ENCODE results near the gene DPPA2. TPM values are rescaled to one million over a fixed set of nuclear protein-coding genes. Genes with fewer than 3 reads are reported as not detected.

Gene DPPA2
- total RNA-seq, 4 donors from 2014 or later = not detected

DNA sequence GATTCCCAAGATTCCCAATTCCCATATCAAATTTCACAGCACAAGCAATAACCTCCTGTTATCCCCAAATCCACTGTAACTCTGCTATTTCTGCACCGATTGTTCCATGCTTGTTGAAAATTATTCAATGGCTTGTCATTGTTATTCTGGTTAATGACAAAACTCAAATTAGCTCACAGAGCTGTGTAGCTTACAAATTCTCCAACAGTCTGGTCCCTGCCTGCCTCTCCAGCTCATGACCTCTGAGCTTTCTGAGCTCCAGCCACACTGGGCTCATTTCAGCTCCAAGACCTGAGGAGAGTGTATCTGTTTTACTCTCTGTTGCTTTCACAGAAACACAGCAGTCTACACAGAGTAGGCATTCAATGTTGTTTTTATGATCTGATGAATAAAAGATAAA, 3.3 kb downstream of the DPPA2 start:
- intact Hi-C loops (cut with DNase I; ENCODE audit: low total_unique reads) = no loop called here
- no peak for TF ChIP-seq POLR2A (IDR thresholded peaks at IDR 0.05)
- TF ChIP-seq, protein P1, sequence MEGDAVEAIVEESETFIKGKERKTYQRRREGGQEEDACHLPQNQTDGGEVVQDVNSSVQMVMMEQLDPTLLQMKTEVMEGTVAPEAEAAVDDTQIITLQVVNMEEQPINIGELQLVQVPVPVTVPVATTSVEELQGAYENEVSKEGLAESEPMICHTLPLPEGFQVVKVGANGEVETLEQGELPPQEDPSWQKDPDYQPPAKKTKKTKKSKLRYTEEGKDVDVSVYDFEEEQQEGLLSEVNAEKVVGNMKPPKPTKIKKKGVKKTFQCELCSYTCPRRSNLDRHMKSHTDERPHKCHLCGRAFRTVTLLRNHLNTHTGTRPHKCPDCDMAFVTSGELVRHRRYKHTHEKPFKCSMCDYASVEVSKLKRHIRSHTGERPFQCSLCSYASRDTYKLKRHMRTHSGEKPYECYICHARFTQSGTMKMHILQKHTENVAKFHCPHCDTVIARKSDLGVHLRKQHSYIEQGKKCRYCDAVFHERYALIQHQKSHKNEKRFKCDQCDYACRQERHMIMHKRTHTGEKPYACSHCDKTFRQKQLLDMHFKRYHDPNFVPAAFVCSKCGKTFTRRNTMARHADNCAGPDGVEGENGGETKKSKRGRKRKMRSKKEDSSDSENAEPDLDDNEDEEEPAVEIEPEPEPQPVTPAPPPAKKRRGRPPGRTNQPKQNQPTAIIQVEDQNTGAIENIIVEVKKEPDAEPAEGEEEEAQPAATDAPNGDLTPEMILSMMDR (IDR thresholded peaks at IDR 0.05) = no peak
- no peak overlapping the region for H3K4me3 ChIP-seq (ENCODE audit: low read depth, poor library complexity, severe bottlenecking)
- WGBS, 2 donors = 66 to 78% methylated on average over 1 of the region's 1 CpG
- DNase-seq (ENCODE audit: low spot score in 2 of 2) = peak in 1 of 2 donors; percentile 29

- WGBS, 2 donors = 67 to 71% methylated on average over 2 of the region's 2 CpGs
- intact Hi-C loops (cut with DNase I; ENCODE audit: low total_unique reads) = no loop called here
- TF ChIP-seq, protein P1 (IDR thresholded peaks at IDR 0.05) = no peak
- TF ChIP-seq POLR2A (IDR thresholded peaks at IDR 0.05) = no peak
Observed at GRCh38 chr3:109297496-109297895, 18.8 kb downstream of the DPPA2 start.

DNA sequence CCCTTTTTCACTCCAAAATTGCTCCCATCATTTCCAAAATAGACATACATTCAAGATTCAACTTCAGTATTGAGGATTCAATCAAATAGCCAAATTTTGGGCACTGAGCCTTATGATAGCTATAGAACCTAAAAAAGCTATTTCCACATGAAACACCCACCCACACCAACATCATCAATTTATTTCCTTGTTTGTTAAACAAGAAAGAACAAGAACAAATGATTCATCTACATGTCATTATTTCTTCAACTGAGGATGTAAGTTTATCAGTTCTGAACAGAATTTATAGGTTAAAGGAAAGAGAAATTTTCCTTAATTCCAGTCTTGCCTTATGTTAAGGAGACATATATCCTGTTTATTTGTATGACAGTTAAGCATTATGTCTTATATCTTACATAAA, 32.2 kb downstream of the DPPA2 start:
- DNase-seq (ENCODE audit: low spot score in 2 of 2) = no peak
- intact Hi-C loops (cut with DNase I; ENCODE audit: low total_unique reads) = no loop called here
- TF ChIP-seq, protein P1 (IDR thresholded peaks at IDR 0.05) = no peak
- no peak for TF ChIP-seq POLR2A (IDR thresholded peaks at IDR 0.05)
- no peak overlapping the region for H3K4me3 ChIP-seq (ENCODE audit: low read depth, poor library complexity, severe bottlenecking)

More at GRCh38 chr3:109297496-109297895, 18.8 kb downstream of the DPPA2 start:
- no peak overlapping the region for H3K4me3 ChIP-seq (ENCODE audit: low read depth, poor library complexity, severe bottlenecking)
- no peak for DNase-seq (ENCODE audit: low spot score in 2 of 2)

- H3K4me3 ChIP-seq (ENCODE audit: low read depth, poor library complexity, severe bottlenecking) = no peak overlapping the region
- WGBS, 2 donors = 60 to 71% methylated on average over 1 of the region's 1 CpG
- intact Hi-C loops (cut with DNase I; ENCODE audit: low total_unique reads) = no loop called here
- no peak for DNase-seq (ENCODE audit: low spot score in 2 of 2)
- no peak for TF ChIP-seq POLR2A (IDR thresholded peaks at IDR 0.05)
- TF ChIP-seq, protein P1 (IDR thresholded peaks at IDR 0.05) = no peak
Observed at GRCh38 chr3:109278546-109278945, 37.8 kb downstream of the DPPA2 start.

- no peak for TF ChIP-seq POLR2A (IDR thresholded peaks at IDR 0.05)
- TF ChIP-seq, protein P1 (IDR thresholded peaks at IDR 0.05) = no peak
- no peak for DNase-seq (ENCODE audit: low spot score in 2 of 2)
- no peak overlapping the region for H3K4me3 ChIP-seq (ENCODE audit: low read depth, poor library complexity, severe bottlenecking)
- intact Hi-C loops (cut with DNase I; ENCODE audit: low total_unique reads) = no loop called here
- 27 to 29% methylated on average over 3 of the region's 3 CpGs for WGBS, 2 donors
Observed at GRCh38 chr3:109278141-109278540, 38.2 kb downstream of the DPPA2 start.

- WGBS, 2 donors = 14 to 19% methylated on average over 9 of the region's 9 CpGs
- TF ChIP-seq, protein P1 (IDR thresholded peaks at IDR 0.05) = no peak
- no peak for TF ChIP-seq POLR2A (IDR thresholded peaks at IDR 0.05)
- intact Hi-C loops (cut with DNase I; ENCODE audit: low total_unique reads) = no loop called here
- DNase-seq (ENCODE audit: low spot score in 2 of 2) = no peak
- no peak overlapping the region for H3K4me3 ChIP-seq (ENCODE audit: low read depth, poor library complexity, severe bottlenecking)
Observed at GRCh38 chr3:109275702-109276293, 40.5 kb downstream of the DPPA2 start.
